Astrocyte (in vitro differentiated cells and primary cell): ENCODE measurements around the gene TEAD4. TPM values are rescaled to one million over a fixed set of nuclear protein-coding genes. Genes with fewer than 3 reads are reported as not detected.
A peak's percentile ranks its signal among the peaks of the same experiment; 100 is the strongest.

Experiments used
- DNase-seq: peaks from one replicate; pipeline ENCODE4 v3.0.0-alpha.2; 2010; ENCODE audit warnings: low read depth
- FAIRE-seq: peaks from 2 replicates; lab custom pipeline; 2011; peaks lifted over from hg19 to GRCh38; lab: Jason Lieb, UNC
- H2AFZ ChIP-seq: 2 replicates; pipeline ENCODE4 v1.6.0; 2012; ENCODE audit warnings: low read depth, low read length, inconsistent platforms
- H3K27ac ChIP-seq: 2 replicates; pipeline ENCODE4 v1.5.1; 2011; ENCODE audit warnings: low read depth, low read length, inconsistent platforms
- H3K27me3 ChIP-seq: 2 replicates; pipeline ENCODE4 v1.6.0; 2011; ENCODE audit warnings: low read length, inconsistent platforms; ENCODE audit not compliant: insufficient read depth
- H3K36me3 ChIP-seq: 2 replicates; pipeline ENCODE4 v1.5.1; 2011; ENCODE audit warnings: low read length, inconsistent platforms; ENCODE audit not compliant: insufficient read depth
- H3K4me1 ChIP-seq: 2 replicates; pipeline ENCODE4 v1.5.1; 2011; ENCODE audit warnings: low read length, inconsistent platforms; ENCODE audit not compliant: insufficient read depth
- H3K4me2 ChIP-seq: 2 replicates; pipeline ENCODE4 v1.6.0; 2012; ENCODE audit warnings: low read length, inconsistent platforms
- H3K4me3 ChIP-seq: 2 replicates; pipeline ENCODE4 v1.5.1; 2011; ENCODE audit warnings: low read depth, mild to moderate bottlenecking, low read length, inconsistent platforms; ENCODE audit not compliant: insufficient read depth
- H3K79me2 ChIP-seq: 2 replicates; pipeline ENCODE4 v1.6.0; 2012; ENCODE audit warnings: mild to moderate bottlenecking, low read length, inconsistent platforms; ENCODE audit not compliant: insufficient read depth
- H3K9ac ChIP-seq: 2 replicates; pipeline ENCODE4 v1.6.0; 2012; ENCODE audit warnings: mild to moderate bottlenecking, low read length, inconsistent platforms
- H3K9me3 ChIP-seq: 2 replicates; pipeline ENCODE4 v1.5.1; 2012; ENCODE audit warnings: low read depth, mild to moderate bottlenecking, low read length, inconsistent platforms; ENCODE audit not compliant: insufficient read depth
- H4K20me1 ChIP-seq: 2 replicates; pipeline ENCODE4 v1.6.0; 2012; ENCODE audit warnings: low read length, inconsistent platforms; ENCODE audit not compliant: insufficient read depth
- H3K27ac Mint-ChIP-seq: one replicate; pipeline ENCODE4 v1.8.0; 2021; ENCODE audit warnings: mild to moderate bottlenecking, mixed read lengths; ENCODE audit not compliant: unreplicated experiment
- H3K27me3 Mint-ChIP-seq: one replicate; pipeline ENCODE4 v1.8.0; 2021; ENCODE audit warnings: low read depth, mixed read lengths; ENCODE audit not compliant: unreplicated experiment
- H3K36me3 Mint-ChIP-seq: one replicate; pipeline ENCODE4 v1.8.0; 2021; ENCODE audit warnings: low read depth, mixed read lengths; ENCODE audit not compliant: unreplicated experiment
- H3K4me1 Mint-ChIP-seq: one replicate; pipeline ENCODE4 v1.8.0; 2021; ENCODE audit warnings: low read depth, mixed read lengths; ENCODE audit not compliant: unreplicated experiment
- H3K4me3 Mint-ChIP-seq: one replicate; pipeline ENCODE4 v1.8.0; 2021; ENCODE audit warnings: mild to moderate bottlenecking, moderate library complexity, mixed read lengths; ENCODE audit not compliant: unreplicated experiment
- H3K9me3 Mint-ChIP-seq: one replicate; pipeline ENCODE4 v1.8.0; 2021; ENCODE audit warnings: mild to moderate bottlenecking, mixed read lengths; ENCODE audit not compliant: unreplicated experiment
- EZH2 ChIP-seq: IDR thresholded peaks from 2 replicates; pipeline ENCODE4 v1.6.1; 2012; ENCODE audit warnings: mild to moderate bottlenecking, low read length, inconsistent platforms; ENCODE audit not compliant: insufficient read depth
- total RNA-seq: library from RNA; stranded (reverse); gene quantifications from 2 replicates; pipeline ENCODE4 v1.2.1, GENCODE V29; 2021
- TF ChIP-seq, protein P1 (sequence below): IDR thresholded peaks from 2 replicates; pipeline ENCODE4 v1.5.1; 2011; ENCODE audit warnings: low read depth, mild to moderate bottlenecking, inconsistent platforms, low read length, moderate library complexity; ENCODE audit not compliant: insufficient read depth

TEAD4 gene
- total RNA-seq, 1 donor from 2014 or later: 19.1 TPM

DNA sequence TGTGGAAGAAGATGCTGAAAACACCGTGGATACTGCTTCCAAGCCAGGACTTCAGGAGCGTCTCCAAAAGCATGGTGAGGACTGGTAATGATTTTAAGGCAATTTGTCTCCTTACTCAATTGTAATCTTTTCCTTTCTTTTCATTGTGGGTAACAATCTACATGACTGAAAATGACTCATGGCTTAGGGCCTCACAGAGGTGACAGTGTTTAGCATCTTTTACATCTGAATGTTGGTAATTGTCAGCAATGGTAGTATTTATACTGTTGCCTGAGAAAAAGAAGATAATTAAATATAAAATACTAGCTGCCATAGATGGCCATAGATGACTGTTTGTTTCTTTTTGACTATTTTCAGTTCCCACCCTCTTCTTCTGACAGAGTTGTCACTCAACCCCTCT, 36.9 kb upstream of the TEAD4 start:
- no peaks in the 10 kb centered on the region for H3K27me3 ChIP-seq
- H3K36me3 ChIP-seq: peaks cover 11% of the 10 kb centered on the region
- Mint-ChIP-seq H3K9me3 (no peaks in the 10 kb centered on the region), H3K36me3 (peaks cover 12% of the 10 kb centered on the region), H3K4me1 (peaks cover 9% of the 10 kb centered on the region), H3K27ac (no peak overlapping the region), H3K27me3 (no peaks in the 10 kb centered on the region), H3K4me3 (no peak overlapping the region)
- H3K27ac ChIP-seq: no peak overlapping the region
- no peak for TF ChIP-seq EZH2
- TF ChIP-seq, protein P1, sequence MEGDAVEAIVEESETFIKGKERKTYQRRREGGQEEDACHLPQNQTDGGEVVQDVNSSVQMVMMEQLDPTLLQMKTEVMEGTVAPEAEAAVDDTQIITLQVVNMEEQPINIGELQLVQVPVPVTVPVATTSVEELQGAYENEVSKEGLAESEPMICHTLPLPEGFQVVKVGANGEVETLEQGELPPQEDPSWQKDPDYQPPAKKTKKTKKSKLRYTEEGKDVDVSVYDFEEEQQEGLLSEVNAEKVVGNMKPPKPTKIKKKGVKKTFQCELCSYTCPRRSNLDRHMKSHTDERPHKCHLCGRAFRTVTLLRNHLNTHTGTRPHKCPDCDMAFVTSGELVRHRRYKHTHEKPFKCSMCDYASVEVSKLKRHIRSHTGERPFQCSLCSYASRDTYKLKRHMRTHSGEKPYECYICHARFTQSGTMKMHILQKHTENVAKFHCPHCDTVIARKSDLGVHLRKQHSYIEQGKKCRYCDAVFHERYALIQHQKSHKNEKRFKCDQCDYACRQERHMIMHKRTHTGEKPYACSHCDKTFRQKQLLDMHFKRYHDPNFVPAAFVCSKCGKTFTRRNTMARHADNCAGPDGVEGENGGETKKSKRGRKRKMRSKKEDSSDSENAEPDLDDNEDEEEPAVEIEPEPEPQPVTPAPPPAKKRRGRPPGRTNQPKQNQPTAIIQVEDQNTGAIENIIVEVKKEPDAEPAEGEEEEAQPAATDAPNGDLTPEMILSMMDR: no peak
- no peak overlapping the region for H3K4me2 ChIP-seq
- H2AFZ ChIP-seq: no peak overlapping the region
- no peak overlapping the region for H3K4me3 ChIP-seq
- H3K79me2 ChIP-seq: no peaks in the 10 kb centered on the region
- H3K9me3 ChIP-seq: no peaks in the 10 kb centered on the region
- no peak for FAIRE-seq
- H3K4me1 ChIP-seq: peaks cover 10% of the 10 kb centered on the region
- H4K20me1 ChIP-seq: peaks cover 12% of the 10 kb centered on the region
- DNase-seq: peak; percentile 34
- no peak overlapping the region for H3K9ac ChIP-seq

DNA sequence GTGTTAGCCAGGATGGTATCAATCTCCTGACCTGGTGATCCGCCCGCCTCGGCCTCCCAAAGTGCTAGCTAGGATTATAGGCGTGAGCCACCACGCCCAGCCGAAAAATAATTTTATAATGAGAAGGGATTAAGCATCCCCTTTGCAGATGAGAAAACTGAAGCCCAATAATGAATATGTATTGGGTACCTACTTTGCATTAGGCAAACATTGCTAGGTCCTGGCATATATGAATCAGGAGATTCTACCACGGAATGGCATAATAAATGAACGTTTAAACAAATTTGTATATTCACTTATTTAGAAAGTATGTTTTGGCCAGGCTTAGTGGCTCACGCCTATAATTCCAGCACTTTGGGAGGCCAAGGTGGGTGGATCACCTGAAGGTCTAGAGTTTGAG, 36.1 kb upstream of the TEAD4 start:
- peaks cover 10% of the 10 kb centered on the region for H3K4me1 ChIP-seq
- peaks cover 11% of the 10 kb centered on the region for H3K36me3 ChIP-seq
- Mint-ChIP-seq H3K9me3 (no peaks in the 10 kb centered on the region), H3K27ac (no peak overlapping the region), H3K36me3 (peaks cover 12% of the 10 kb centered on the region), H3K27me3 (no peaks in the 10 kb centered on the region), H3K4me3 (no peak overlapping the region), H3K4me1 (peaks cover 9% of the 10 kb centered on the region)
- FAIRE-seq: no peak
- H3K4me2 ChIP-seq: no peak overlapping the region
- H3K9me3 ChIP-seq: no peaks in the 10 kb centered on the region
- no peak for TF ChIP-seq EZH2
- TF ChIP-seq, protein P1: no peak
- H3K4me3 ChIP-seq: no peak overlapping the region
- no peak overlapping the region for H3K9ac ChIP-seq
- H3K79me2 ChIP-seq: no peaks in the 10 kb centered on the region
- no peak overlapping the region for H2AFZ ChIP-seq
- H3K27me3 ChIP-seq: no peaks in the 10 kb centered on the region
- peaks cover 12% of the 10 kb centered on the region for H4K20me1 ChIP-seq
- no peak overlapping the region for H3K27ac ChIP-seq
- DNase-seq: no peak

DNA sequence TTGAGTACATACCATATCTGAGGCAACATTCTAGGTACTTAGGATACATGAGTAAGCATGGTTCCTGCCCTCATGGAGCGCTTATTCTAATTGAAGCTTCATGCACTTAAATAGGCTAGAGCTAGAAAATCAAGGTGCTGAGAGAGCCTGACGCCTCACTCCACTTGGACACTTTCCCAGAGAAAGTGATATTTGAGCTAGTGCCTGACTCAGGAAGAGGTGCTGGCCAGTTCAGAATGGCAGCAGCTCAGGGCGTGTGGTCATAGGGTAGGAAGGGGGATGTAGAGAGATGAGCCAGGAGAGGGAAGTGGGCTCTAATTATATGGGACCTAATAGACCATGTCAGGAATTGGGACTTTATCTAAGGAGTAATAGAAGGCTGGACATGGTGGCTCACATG, 35.2 kb upstream of the TEAD4 start:
- Mint-ChIP-seq H3K27ac (no peak overlapping the region), H3K4me3 (no peak overlapping the region), H3K9me3 (no peaks in the 10 kb centered on the region), H3K36me3 (peaks cover 12% of the 10 kb centered on the region), H3K4me1 (peaks cover 9% of the 10 kb centered on the region), H3K27me3 (no peaks in the 10 kb centered on the region)
- peaks cover 12% of the 10 kb centered on the region for H4K20me1 ChIP-seq
- peaks cover 11% of the 10 kb centered on the region for H3K36me3 ChIP-seq
- TF ChIP-seq EZH2: no peak
- H3K9me3 ChIP-seq: no peaks in the 10 kb centered on the region
- H3K27ac ChIP-seq: no peak overlapping the region
- H3K27me3 ChIP-seq: no peaks in the 10 kb centered on the region
- H2AFZ ChIP-seq: no peak overlapping the region
- DNase-seq: peak; percentile 46
- peaks cover 10% of the 10 kb centered on the region for H3K4me1 ChIP-seq
- no peaks in the 10 kb centered on the region for H3K79me2 ChIP-seq
- no peak for FAIRE-seq
- H3K9ac ChIP-seq: no peak overlapping the region
- H3K4me3 ChIP-seq: no peak overlapping the region
- H3K4me2 ChIP-seq: no peak overlapping the region
